GM12892 (cell line): Measurements from ENCODE around the gene TMEM121.

Experiments used
- POLR2A ChIP-seq: IDR thresholded peaks from 2 replicates; pipeline ENCODE4 v1.6.1; 2011; ENCODE audit warnings: low read depth, low read length, control low read depth
- POLR2AphosphoS5 ChIP-seq: IDR thresholded peaks from 2 replicates; pipeline ENCODE4 v1.6.1; 2011; ENCODE audit warnings: low read depth, low read length, control low read depth

DNA sequence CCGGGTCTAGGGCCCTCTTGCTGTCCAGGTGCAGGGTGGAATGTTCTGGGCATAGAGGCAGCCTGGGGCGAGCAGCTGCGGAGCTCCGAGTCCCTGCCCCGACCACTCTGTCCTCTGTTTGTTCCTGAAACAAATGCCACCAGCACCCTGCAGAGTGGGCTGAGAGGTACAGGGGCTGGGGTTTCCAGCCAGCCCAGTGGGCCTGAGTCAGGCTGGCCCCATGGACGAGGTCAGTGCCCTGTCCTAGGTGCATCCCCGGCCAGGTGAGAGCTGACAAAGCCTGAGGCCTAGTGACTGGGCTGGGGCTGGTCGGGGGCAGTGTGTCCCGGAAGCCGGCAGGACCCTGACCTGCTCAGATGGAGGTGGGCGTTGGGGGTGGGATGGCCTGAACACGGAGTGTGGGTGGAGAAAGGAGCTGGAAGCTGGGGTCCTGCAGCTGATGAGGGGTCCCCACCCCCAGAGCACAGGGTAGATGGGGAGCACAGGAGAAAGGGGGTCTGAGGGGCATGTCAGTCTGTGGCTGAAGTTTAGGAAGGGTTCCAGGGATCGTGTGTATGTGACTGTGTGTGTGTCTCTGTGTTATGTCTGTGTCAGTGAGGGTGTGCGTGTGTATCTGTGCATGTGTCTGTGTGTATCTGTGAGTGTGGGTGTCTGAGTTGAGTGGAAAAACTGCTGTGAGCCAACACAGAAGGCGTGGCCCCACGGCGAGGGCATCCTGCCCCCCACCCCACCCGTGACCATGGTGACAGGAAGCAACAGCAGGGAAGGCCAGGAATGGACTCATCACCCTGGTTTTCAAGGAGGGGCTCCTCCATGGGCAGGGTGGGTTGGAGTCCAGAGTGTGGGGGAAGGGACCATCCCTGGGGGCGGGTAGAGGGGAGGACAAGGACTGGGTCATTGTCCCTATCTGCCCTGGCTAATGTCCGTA is 42.0 kb upstream of the TMEM121 start:
- no peak for TF ChIP-seq POLR2AphosphoS5
- TF ChIP-seq POLR2A = no peak
